Suprapubic skin (tissue), 4 donors: Measurements from ENCODE around the gene GFRA4.

ENCODE experiments used
- CTCF ChIP-seq, 2 donors: fragments of 200-600 bp in 1 of 2; fragments of 450-650 bp in 1 of 2; sonication (generic) in 1 of 2; IDR thresholded peaks; one replicate each; pipeline ENCODE4 v1.5.1; 2016 to 2019; ENCODE audit warnings: antibody characterized with exemption in 2 of 2, mild to moderate bottlenecking in 1 of 2, moderate library complexity in 1 of 2
- EP300 ChIP-seq: sonication (generic); formaldehyde crosslinking; IDR thresholded peaks from one replicate; pipeline ENCODE4 v1.6.1; 2017; ENCODE audit warnings: antibody characterized with exemption
- POLR2A ChIP-seq, 2 donors: fragments of 450-650 bp; IDR thresholded peaks; one replicate each; pipeline ENCODE4 v1.6.1; 2017; ENCODE audit warnings: antibody characterized with exemption in 2 of 2, mild to moderate bottlenecking in 2 of 2, moderate library complexity in 2 of 2
- POLR2AphosphoS5 ChIP-seq, 3 donors: sonication (generic); formaldehyde crosslinking; IDR thresholded peaks; one replicate each; pipeline ENCODE4 v1.6.1; 2017; ENCODE audit warnings: antibody characterized with exemption in 3 of 3

- TF ChIP-seq POLR2A (IDR thresholded peaks at IDR 0.05) (no peak), CTCF (IDR thresholded peaks at IDR 0.05) (no peak), POLR2AphosphoS5 (IDR thresholded peaks at IDR 0.05) (no peak), EP300 (no peak)
These were observed 40.9 kb upstream of the GFRA4 start for GRCh38 chr20:3704087-3704486.
